HL-60/S4 (cell line): Measurements from ENCODE around the gene CFAP46.
"Not testable (repeated sequence)": the region's sequence is repeated elsewhere in the genome, so short reads cannot be mapped to it uniquely, and the experiment has no call there.

Source experiments
- in situ Hi-C: fragments of 300-500 bp; cut with MboI; formaldehyde crosslinking; loops from 2 replicates; pipeline ENCODE4 v1.14.3; 2022; ENCODE audit warnings: low sequenced_read_pairs

Gene CFAP46

DNA sequence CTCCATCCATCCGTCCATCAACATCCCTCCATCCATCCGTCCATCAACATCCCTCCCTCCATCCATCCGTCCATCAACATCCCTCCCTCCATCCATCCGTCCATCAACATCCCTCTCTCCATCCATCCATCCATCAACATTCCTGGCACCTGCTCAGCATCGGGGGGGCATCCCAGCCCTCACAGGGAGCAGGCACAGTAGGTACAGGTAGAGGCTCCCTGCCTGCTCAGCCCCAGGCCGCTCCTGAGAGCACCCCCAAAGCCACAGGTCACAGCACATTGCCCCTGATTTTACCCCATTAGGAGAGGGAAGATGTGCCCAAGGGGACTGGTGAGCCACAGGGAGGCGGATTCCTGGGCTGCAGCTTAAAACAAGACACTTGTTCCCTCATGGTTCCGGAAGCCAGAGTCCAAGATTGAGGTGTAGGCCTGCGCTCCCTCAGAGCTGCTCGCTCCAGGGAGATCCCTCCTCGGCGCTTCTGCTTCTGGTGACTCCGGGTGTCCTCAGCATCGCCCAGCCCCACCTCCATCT is 21.1 kb upstream of the CFAP46 start:
- in situ Hi-C loops = no loop called here

DNA sequence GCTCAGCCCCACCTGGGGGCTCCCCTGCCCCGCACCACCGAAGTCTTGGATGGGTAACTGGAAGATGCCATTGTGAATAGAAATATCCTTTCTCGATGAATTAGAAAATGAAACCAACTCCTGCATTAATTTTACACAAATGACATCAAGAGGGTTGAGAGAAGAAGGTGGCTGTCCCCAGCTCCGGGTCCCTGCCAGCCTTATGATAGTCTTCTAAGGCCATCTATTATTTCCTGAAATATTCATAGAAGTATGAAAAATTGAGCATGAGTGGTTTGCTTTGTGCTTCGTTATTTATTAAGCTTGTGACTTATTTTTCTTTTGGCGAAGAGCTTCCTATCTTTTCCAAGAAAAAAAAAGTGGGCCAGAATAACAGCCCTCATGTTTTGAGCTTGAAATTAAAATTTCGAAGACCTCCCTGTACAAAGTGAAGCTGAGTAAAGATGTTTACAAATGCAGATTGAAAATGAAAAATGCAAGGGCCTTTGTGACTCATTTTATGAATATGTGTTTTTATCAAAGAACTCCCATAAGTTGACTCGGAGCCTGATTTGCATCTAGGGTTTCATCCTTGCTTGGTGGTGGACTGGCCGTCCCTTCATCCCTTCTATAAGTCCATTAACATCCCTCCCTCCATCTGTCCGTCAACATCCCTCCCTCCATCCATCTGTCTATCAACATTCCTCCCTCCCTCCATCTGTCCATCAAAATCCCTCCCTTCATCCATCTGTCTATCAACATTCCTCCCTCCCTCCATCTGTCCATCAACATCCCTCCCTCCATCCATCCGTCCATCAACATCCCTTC is 20.5 kb upstream of the CFAP46 start:
- in situ Hi-C loops = no loop called here

DNA sequence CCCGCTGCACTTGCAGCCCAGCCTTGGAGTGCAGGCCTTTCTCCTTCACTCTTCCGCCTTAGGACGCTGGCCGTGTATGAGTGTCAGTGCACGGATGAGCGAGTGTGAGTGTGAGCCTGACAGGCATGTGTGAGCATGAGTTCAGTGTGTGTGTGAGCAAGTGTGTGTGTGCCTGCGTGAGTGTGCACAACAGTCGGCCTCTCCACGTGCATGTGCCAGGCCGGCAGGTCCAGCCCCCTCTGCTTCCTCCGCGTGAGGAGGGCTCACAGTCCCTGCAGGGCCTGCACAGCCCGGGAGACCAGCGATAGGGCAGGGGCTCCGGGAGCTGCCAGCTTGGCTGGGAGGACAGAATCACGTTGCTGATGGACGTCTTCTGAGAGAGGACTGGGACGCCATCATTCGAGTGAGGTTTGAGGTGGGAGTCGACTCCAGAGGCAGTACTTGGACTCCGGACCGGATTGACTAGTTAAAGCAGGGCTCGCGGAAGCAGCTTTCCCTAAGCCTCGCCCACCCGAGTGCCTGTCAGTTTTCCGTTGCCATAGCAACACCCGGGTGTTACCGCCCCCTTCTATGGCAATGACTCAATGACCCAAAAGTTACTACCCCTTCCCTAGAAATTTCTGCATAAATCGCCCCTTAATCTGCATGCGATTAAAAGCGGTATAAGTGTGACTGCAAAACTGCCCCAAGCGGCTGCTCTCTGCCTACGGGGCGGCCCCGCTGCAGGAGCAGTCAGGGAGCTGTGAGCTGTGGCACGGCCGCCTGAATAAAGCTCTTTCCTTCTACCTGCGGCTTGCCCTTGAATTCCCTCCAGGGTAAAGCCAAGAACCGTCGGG is 19.6 kb upstream of the CFAP46 start:
- in situ Hi-C loops = no loop called here

DNA sequence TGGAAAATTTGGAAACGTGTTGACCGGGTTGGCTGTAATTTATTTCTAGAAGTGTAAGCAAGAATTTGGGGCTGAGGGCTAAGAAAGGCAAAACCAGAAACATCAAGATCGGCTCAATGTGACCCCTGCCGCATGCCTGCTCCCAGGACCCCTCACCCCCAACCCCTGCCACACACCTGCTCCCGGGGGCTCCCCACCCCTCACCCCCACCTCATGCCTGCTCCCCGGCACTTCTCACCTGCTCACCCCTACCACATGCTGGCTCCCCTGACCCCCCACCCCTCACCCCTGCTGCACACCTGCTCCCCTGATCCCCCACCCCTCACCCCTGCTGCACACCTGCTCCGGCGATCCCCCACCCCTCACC is 19.0 kb upstream of the CFAP46 start:
- in situ Hi-C loops = no loop called here

DNA sequence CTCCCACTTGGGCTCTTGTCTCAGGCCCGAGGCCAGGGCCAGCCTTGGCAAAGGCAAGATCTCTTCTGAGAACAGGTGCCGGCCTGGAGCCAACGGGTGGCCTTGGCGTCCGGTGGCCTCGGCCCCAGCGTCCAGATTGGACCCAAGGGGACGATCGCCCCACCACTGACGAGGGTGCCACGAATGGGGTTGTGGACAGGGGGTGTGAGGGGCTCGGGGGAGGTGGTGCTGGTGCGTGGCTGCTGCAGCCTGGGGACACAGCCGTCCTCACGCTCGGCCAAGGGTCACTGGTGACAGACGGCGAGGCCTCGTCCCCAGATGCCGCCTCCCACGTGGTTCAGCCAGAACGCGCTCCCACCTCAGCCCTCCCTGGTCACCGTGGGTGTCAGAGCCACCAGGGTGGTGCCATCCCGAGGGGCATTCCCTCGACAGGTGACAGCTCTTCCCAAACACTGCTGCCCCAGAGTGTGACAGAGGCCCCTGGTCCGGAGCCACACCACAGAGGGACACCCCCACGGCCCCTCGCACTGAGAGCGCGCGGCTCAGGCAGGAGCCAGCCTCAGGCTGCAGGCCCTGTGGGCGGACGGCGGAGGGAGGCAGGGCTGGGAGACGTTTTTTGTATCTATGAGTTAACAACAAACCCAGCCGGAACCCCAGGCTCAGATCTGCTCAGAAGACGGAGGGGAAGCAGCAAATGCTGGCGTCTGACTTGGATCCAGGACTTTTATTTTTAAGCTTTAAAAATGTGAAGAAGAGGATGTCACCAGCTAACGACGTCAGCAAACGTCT is 18.5 kb upstream of the CFAP46 start:
- in situ Hi-C loops = no loop called here

DNA sequence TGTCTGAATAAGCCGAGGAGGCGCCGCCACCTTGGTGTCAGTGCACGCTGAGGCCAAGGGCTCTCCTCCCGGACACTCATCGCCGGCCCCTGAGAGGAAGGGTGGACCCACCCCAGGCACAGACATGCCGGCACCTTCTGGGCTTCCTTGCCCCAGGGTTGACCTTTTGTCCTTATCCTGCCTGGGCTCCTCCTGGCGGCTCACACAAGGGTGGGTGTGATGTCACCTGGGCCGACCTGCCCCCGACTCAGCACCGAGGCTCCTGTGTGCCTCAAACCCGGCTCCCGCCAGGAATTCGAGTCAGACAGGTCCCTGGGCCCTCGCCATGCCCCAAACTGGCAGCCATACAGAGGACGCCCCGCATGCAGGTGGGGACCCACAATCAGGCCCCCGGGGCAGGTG is 17.7 kb upstream of the CFAP46 start:
- in situ Hi-C loops = no loop called here

DNA sequence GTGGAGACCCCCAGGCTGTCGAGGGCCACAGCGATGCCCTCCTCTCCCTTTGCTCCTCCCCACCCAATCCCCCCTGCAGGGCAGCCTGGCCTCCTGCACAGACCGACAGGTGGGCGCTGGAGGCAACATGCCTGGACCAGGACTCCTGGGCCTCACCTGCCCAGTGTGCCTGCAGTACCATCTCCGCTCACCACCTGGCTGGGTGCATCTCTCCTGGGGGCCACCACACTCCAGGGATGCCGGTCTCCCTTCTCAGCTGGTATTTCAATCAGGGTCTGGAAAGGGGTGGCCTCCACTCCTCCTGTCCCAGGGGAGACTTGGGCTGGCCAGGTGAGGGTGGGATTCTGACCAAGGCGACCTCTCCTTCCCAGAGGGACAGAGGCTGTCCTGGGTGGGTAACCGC is 17.2 kb upstream of the CFAP46 start:
- in situ Hi-C loops = no loop called here

DNA sequence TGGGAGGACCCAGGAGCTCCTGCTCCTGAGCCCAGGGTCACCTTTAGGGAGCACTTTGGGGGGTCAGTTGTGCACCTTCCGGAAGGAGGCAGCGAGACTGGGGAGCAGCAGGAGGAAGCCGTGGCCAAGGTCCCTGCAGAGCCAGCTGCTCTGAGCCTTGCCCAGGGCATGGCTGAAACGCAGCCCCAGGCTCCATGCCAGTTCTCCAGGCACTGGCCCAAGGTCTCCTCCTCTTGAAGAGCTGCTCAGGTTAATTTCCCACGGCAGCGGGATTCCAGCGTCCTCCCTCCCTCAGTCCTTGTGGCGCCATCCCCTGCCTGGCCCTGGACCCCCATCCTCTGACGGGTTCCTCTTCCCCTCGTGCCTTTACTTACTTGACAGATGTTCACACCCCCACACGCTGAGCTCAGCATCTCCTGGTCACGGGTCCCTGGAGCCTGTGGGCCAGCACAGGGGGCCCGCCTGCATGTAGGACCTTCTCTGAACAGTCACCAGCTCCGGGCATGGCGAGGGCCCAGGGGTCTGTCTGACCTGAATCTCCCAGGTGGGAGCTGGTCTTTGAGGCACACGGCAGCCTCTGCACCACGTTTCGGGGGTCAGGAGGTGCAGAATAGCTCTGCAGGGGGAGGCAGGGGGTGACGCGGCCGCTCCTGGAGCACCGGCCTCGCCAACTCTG is 16.7 kb upstream of the CFAP46 start:
- in situ Hi-C loops = no loop called here

DNA sequence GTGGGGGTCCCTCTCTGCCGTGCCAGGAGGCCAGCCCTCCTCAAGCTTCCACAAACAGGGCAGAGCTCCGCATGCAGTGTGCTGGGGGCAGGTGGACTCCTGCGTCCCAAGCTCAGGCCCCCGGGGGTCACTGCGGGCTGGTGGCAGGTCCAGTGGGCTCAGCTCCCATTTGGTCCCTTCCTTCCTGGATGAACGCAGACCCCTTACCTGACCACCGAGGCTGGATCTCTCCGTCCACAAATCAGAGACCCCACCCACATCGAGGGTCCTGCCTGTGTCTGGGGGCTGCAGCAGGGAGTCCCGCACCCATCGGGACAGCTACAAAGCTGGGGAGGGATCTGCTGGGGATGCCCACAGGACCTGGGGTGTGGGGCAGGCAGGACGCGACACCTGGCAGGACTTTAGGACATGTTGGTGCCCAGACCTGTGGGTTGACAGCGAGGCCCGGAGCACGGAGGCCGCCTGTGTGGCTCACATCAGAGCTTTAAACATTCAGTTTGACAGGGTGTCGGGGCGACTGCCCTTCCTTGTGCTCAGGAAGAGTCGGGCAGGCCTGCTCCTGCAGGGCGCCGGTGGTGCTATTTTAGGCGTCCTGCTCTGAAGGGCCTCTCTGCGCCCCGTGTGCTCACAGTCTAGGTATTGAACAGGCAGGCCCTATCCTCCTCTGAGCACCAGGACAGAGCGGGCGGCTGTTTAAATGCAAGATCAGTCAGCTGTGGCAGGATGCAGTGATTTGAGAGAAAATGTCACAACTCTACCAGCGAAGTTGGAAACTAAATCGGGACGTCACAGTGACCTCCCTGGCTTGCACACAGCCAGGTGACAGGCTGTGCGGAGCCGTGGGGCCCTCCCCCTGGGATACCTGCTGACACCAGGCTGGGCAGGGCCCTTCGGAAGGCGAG is 15.9 kb upstream of the CFAP46 start:
- in situ Hi-C loops = no loop called here

DNA sequence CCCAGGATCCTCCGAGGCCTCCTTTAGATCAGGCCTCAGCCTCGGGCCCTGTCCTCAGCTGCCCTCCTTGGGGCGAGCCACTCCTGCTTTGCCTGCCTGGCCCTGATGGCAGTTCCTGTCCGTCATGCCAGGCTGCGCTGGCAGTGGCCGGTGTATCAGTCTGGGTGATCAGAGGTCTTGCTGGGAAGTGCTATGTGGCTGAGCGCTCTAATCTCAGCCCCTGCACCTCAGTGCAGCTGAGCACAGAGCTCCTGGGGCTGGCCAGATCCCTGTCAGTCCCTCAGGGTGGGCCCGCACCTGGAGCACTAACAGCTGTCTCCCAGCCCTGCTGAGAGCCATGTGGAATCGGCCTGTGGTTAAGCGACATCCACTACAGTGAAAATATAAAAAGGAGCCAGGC is 14.8 kb upstream of the CFAP46 start:
- in situ Hi-C loops = no loop called here

DNA sequence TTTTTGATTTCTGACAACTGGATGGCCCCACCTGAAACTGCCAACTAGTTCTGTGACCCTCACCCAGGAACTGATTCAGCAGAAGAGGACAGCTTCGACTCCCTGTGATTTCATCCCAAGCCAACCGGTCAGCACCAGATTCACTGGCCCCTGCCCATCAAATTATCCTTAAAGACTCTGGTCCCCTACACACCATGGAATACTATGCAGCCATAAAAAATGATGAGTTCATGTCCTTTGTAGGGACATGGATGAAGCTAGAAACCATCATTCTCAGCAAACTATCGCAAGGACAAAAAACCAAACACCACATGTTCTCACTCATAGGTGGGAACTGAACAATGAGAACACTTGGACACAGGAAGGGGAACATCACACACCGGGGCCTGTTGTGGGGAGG is 13.9 kb upstream of the CFAP46 start:
- in situ Hi-C loops = not testable (repeated sequence)

DNA sequence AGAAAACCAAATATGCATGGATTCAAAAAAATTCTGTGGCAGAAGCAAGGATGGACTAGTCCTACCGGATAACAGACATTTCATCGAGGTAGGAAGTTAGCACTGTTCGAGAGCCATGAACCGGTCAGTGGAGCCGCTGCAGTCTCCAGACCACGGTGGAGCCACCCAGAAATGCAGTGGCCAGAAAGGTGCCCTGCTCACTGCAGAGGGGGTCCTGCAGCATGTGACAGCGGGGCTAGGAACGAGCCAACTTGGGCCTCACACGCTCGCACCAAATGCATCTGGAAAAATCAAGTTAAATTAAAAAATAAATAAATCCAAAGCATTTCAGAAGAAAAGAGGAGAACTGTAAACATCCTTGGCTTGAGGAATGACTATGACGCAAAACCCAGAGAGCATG is 13.1 kb upstream of the CFAP46 start:
- in situ Hi-C loops = no loop called here

DNA sequence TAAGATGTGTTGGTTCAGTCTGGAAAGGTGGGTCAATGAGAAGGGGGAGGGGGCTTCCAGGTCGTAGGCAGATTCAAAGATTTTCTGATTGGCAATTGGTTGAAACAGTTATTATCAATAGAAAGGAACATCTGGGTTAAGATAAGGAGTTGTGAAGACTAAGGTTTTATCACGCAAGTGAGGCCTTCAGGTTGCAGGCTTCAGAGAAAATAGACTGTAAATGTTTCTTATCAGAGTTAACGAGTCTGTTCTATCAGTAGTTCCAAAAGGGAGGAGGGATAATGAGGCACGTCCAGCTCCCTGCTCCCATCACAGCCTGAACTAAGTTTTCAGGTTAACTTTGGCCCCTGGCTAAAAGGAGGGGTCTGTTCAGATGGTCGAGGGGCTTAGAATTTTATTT is 11.1 kb upstream of the CFAP46 start:
- in situ Hi-C loops = no loop called here

DNA sequence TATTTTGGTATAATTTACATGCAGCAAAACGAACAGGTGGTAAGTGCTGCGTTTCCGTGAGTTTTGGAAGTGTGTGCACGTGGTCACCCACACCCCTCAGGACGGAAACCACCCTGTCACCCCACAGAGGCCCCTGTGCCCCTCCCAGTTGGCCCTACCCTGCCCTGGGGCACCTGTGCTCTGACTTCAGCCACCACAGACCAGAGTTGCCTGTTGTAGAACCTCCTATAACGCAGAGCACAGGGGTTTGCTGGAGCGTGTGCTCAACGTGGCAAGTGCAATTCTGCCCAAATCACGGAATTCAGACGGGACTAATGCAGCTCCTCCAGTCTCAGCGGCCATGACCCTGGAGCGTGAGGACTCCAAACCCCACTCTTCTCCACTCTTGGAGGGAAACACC is 9.6 kb upstream of the CFAP46 start:
- in situ Hi-C loops = no loop called here

DNA sequence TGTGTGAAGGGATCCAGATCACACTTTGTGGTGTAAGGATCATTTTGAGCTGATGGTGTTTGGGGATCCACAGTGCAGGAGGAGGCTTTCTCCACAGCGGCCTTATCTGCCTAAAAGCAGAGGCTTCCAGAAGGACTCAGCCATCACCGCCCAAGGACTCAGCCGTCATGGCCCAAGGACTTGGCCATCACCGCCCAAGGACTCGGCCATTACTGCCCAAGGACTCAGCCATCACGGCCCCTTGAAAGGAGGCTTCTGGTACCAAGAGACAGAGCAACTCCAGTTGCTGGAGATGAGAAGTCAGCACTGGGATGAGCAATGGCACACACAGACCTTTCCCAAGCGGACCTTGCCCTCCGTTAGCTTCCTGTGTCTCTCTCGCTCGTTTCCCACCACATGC is 6.0 kb upstream of the CFAP46 start:
- in situ Hi-C loops = no loop called here

DNA sequence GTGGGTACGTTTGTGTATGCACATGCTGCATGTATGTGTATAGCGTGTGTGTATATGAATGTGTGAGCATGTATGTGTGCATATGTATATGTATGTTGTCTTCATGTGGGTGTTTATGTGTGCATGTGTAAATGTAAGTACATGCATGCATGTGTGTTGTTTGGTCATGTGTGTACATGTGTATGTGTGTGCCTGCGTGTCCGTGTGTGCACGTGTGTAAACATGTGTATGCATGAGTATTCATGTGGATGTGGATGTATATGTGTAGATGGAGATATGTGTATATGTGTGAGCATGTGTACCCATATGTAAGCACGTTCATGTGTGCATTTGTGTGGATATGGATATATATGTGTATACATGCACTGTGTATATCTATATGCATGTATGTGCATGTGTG is 5.5 kb upstream of the CFAP46 start:
- in situ Hi-C loops = no loop called here

DNA sequence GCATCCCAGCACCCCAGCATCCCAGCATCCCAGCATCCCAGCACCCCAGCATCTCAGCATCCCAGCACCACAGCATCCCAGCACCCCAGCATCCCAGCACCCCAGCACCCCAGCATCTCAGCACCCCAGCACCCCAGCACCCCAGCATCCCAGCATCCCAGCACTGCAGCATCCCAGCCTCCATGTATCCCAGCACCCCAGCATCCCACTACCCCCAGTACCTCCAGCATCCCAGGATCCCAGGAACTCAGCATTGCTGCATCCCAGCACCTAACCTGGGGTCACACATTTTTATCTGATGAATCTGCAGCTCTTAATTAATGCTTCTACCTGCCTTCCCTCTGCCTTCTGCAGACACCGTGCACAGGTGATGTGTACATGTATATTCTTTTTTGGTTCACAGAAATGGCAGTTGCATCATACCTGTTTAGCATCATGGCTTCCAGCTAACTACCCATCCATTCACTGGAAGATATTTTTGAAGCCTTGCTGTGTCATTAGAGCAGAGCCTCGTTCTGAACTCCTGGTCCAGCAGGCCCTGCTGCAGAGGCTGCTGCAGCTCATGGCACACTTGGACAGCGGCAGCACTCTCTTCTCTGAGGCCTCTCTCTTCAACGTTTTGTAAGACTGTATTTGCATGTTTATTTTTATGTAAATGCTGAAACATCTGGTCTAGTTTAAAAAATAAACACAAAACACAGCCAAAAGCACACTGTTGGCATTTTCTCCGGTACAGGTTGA is 4.6 kb upstream of the CFAP46 start:
- in situ Hi-C loops = no loop called here

DNA sequence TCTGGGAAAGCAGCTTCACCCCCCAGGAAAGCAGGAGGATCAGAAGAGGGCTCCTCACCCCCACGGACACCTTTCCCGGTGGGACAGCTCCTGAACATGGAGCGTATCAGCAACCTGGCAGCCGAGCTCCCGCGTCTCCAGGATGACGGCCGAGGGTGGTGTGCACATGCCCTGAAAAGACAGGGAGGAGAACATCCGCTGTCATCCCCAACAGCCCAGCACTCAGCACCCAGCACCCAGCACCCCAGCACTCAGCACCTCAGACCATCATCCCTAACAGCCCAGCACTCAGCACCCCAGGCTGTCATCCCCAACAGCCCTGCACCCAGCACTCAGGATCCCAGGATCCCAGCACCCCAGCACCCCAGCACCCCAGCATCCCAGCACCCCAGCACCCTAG is 3.9 kb upstream of the CFAP46 start:
- in situ Hi-C loops = no loop called here

DNA sequence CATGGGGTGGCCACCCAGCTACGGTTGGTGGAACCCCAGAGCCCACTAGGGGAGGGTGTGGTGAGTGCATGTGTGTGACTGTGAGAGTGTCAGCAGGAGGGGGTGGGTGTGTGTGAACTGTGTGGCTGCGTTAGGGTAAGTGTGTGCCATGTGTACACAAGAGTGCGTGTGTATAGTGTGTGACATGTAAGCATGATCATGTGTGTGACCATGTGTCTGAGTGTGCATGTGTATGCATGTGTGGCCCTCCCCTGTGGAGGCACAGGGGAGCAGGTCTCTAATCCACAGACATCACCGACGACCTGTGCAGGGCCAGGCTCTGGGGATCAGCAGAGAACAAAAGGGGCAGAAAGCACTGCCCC is 3.5 kb upstream of the CFAP46 start:
- in situ Hi-C loops = no loop called here
